GM12873 (cell line): ENCODE measurements around the gene PKD2L1.

Source experiments
- TF ChIP-seq, protein P1 (sequence below): IDR thresholded peaks from 2 replicates; pipeline ENCODE4 v1.5.1; 2012; ENCODE audit warnings: low read depth, mild to moderate bottlenecking, moderate library complexity, low read length, control low read depth; ENCODE audit not compliant: insufficient read depth; ENCODE audit errors: missing control alignments

PKD2L1 gene

DNA sequence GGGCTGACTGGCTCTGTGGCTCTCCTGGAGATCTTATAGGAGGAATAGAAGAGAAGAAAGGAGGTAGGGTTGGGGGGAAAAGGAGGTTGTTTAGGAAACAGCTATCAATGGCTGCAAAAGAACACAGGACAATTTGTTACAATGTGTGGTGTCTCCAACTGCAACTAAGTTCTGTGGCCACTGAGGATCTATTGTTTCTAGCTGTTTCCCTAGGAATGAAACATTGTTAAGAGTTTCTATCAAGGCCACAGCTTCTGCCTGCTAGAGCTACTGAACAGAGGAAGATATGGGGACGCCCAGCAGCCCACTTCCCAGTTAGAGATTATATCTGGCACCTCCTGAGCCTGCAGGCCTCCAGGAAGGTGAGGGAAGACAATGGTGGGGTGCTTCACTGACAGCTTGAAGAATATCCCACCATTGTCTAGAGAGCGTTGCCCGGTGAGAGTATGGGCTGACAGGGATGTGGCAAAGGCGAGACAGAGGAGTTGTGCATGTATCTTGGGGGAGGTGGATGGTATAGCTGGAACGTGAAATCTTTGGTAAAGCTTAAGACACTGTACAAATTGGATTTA, 21.0 kb upstream of the PKD2L1 start:
- TF ChIP-seq, protein P1, sequence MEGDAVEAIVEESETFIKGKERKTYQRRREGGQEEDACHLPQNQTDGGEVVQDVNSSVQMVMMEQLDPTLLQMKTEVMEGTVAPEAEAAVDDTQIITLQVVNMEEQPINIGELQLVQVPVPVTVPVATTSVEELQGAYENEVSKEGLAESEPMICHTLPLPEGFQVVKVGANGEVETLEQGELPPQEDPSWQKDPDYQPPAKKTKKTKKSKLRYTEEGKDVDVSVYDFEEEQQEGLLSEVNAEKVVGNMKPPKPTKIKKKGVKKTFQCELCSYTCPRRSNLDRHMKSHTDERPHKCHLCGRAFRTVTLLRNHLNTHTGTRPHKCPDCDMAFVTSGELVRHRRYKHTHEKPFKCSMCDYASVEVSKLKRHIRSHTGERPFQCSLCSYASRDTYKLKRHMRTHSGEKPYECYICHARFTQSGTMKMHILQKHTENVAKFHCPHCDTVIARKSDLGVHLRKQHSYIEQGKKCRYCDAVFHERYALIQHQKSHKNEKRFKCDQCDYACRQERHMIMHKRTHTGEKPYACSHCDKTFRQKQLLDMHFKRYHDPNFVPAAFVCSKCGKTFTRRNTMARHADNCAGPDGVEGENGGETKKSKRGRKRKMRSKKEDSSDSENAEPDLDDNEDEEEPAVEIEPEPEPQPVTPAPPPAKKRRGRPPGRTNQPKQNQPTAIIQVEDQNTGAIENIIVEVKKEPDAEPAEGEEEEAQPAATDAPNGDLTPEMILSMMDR, result no peak

DNA sequence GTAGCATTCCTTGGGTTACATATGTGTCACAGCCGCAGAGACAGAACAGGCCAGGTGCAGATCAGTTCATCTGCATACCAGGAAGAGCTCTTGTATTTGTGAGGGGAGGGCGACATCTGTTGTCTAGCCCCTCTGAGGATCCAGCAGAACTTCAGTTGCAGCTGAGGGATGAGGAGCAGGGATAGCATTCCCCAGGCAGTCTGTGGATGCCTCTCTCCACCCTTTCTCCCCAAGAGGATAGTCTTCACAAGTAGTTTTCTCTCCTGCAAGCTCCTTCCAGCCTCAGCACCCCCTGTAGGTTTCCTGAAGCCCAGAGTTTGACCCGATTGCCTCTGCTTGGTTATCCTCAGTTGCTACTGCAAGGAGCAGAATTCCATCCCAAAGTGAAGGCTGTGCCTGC, 19.6 kb upstream of the PKD2L1 start:
- TF ChIP-seq, protein P1, result no peak

DNA sequence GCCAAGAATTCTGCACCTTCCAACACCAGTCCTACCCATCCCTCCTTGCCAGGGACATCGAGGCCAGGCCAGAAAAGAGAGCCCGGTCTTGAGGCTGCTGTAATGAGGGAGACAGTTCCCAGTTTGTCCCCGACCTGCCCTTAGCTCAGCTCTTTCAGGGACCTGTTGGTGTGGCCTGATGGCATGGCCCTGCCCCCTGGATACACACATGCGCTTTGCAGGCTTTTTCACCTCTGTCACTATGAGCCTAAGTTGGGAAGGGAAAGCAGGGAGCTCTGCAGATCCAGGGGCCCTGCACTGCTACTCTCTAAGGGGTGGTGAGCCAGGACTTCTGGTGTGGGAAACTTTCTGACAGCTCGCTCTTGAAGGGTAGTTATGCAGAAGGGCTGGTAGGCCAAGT, 19.1 kb upstream of the PKD2L1 start:
- TF ChIP-seq, protein P1, result no peak

DNA sequence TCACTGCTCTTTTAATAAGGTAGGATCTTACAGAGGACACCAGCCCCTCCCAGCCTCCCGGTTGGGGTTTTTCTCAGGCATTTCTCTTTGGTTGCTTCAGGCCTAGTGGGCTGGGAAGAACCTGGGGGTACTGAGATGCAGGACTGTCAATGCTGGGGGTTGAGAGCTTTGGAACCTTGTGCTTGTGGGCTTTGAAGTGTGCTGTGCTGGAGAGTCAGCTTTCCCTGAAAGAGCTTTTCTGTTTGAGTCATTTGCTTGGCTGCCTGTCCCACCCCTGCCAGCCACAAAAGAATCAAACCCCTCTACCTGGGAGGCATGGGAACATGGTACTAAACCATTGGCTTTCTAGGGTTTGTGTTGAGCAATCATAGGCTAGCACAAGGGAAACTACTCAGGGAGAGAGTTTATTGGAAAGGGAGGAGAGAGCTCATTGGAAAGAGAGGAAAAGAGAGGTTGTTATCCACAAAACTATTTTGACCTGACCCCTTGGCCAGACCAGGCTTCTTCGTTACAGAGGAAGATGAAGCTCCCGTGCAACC, 18.4 kb upstream of the PKD2L1 start:
- TF ChIP-seq, protein P1, result no peak

DNA sequence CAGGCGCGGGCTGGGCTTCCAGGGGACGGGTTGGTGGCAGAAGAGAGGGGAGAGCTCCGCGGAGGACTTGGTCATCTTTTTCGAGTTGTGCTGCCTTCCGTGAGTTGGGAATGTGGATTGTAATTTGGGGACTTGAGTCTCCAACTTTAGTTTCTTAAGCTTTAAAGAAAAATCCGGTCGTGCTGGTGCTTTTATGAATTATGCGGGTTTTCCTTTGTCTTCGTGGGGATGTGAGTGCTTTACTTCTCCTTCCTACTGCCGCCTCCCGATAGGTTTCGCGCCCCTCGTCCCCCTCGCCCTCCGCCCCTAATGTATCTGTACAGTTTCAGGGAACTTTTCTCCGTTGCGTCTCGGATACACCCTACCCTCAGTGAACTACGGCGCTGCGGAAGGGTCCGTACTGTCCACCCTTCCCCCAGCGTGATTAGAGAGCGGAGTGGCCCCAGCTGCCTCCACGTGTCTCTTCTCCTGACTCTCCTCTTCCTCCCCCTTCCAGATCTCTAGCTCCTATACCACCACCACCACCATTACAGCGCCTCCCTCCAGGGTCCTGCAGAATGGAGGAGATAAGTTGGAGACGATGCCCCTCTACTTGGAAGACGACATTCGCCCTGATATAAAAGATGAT, 17.7 kb upstream of the PKD2L1 start:
- TF ChIP-seq, protein P1, result no peak

DNA sequence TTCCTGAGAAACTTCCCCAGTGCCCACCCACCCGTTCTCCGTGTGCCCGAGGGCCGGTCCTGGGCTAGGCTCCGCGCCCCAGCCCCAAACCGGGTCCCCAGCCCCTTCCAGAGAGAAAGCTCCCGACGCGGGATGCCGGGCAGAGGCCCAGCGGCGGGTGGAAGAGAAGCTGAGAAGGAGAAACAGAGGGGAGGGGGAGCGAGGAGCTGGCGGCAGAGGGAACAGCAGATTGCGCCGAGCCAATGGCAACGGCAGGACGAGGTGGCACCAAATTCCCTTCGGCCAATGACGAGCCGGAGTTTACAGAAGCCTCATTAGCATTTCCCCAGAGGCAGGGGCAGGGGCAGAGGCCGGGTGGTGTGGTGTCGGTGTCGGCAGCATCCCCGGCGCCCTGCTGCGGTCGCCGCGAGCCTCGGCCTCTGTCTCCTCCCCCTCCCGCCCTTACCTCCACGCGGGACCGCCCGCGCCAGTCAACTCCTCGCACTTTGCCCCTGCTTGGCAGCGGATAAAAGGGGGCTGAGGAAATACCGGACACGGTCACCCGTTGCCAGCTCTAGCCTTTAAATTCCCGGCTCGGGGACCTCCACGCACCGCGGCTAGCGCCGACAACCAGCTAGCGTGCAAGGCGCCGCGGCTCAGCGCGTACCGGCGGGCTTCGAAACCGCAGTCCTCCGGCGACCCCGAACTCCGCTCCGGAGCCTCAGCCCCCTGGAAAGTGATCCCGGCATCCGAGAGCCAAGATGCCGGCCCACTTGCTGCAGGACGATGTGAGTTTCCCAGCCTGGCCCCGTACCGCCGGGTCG, 16.9 kb upstream of the PKD2L1 start, which contains the start of gene SCD:
Gene SCD (plus strand): TSS at position 469 of the 803 bp plus-strand sequence. CDS start 272 bp downstream, at position 741.
- TF ChIP-seq, protein P1, result no peak

DNA sequence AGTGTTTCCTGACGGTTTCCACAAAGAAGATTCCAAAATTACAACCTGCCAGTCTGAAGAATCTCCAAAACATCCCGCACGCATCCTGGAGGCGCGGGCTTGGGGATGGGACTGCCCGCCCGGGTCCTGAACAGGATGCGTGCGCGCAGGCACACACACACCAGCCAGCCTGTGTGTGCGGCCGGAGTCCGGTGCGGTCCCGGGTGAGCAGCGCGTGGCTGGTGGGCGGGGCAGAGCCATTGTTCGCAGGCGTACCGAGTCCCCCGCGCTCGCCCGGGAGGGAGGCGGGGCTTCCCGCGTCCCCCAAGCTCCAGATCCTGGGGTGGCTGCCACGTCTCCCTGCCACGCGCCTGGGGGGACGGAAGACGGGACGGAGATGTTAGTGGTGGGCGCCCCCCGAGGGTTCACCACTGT, 16.3 kb upstream of the PKD2L1 start:
- TF ChIP-seq, protein P1, result no peak
